Spleen (tissue), 7 donors: ENCODE results near the gene PPP1R16B.

Experiments used
- CTCF ChIP-seq, 11 experiments: fragments of 200-600 bp in 7 of 11; fragments of 450-650 bp in 4 of 11; sonication (generic) in 4 of 11; IDR thresholded peaks in 8 of 11; conservative IDR thresholded peaks in 3 of 11; 1 replicate in 7 of 11; 2 replicates in 4 of 11; pipeline versions ENCODE4 v1.4.0 to v1.8.0; 2016 to 2021; ENCODE audit warnings: antibody characterized with exemption in 11 of 11, inconsistent platforms in 4 of 11, mild to moderate bottlenecking in 1 of 11
- POLR2A ChIP-seq, 3 donors: fragments of 450-650 bp; IDR thresholded peaks; one replicate each; pipeline ENCODE4 v1.5.1; 2017; ENCODE audit warnings: antibody characterized with exemption in 3 of 3, mild to moderate bottlenecking in 1 of 3
- POLR2AphosphoS5 ChIP-seq, 3 donors: sonication (generic); formaldehyde crosslinking; IDR thresholded peaks; one replicate each; pipeline ENCODE4 v1.5.1; 2017; ENCODE audit warnings: antibody characterized with exemption in 3 of 3
- donor health status: DM: no; HTN: no; CAD: no; lungs with moderate emphysema.
- donor health status: DM: no; HTN: no; CAD: no.
- donor health status: DM: no; HTN: no; CAD: no.

- TF ChIP-seq POLR2A (IDR thresholded peaks at IDR 0.05) (no peak), CTCF (IDR thresholded peaks at IDR 0.05 in 8 of 11, conservative IDR thresholded peaks at IDR 0.05 in 3 of 11) (no peak), POLR2AphosphoS5 (IDR thresholded peaks at IDR 0.05) (no peak)
These were observed 44.5 kb upstream of the PPP1R16B start for GRCh38 chr20:38760978-38761377.
